Activated CD8-positive, alpha-beta memory T cell treated with anti-CD3 and anti-CD28 coated beads, Interleukin-2, amount 10 ng/mL, durations not matched to agents 7 days and 5 days (primary cell): ENCODE results near the gene CPD. TPM values are rescaled to one million over a fixed set of nuclear protein-coding genes. Genes with fewer than 3 reads are reported as not detected.

Experiments used
- ATAC-seq: fragments of 150-1000 bp; cut with Tn5 transposase; one replicate; pipeline ENCODE4 v1.10.0; 2021; ENCODE audit warnings: moderate library complexity
- CTCF ChIA-PET: fragments of 350-600 bp; sonication (Branson Sonifier 250); formaldehyde crosslinking; loops from one replicate; lab custom pipeline; 2021; ENCODE audit warnings: antibody characterized with exemption; lab: Charles Lee
- DNase-seq: peaks from one replicate; pipeline ENCODE4 v3.0.0-alpha.2; 2020
- H3K27ac Mint-ChIP-seq: one replicate; pipeline ENCODE4 v1.8.0; 2021; ENCODE audit warnings: mild to moderate bottlenecking, mixed read lengths
- H3K27me3 Mint-ChIP-seq: one replicate; pipeline ENCODE4 v1.8.0; 2021; ENCODE audit warnings: mixed read lengths
- H3K36me3 Mint-ChIP-seq: one replicate; pipeline ENCODE4 v1.8.0; 2021; ENCODE audit warnings: mild to moderate bottlenecking, mixed read lengths
- H3K4me1 Mint-ChIP-seq: one replicate; pipeline ENCODE4 v1.8.0; 2021; ENCODE audit warnings: mixed read lengths
- H3K4me3 Mint-ChIP-seq: one replicate; pipeline ENCODE4 v1.8.0; 2021; ENCODE audit warnings: mild to moderate bottlenecking, moderate library complexity, mixed read lengths
- H3K9me3 Mint-ChIP-seq: one replicate; pipeline ENCODE4 v1.8.0; 2022; ENCODE audit warnings: low read depth, mixed read lengths
- total RNA-seq, 2 experiments: library from RNA; stranded (reverse); gene quantifications; one replicate each; pipeline ENCODE4 v1.2.3, GENCODE V29; 2021

The CPD gene
- total RNA-seq, 2 experiments from 2014 or later, result 19.9 to 25.6 TPM

DNA sequence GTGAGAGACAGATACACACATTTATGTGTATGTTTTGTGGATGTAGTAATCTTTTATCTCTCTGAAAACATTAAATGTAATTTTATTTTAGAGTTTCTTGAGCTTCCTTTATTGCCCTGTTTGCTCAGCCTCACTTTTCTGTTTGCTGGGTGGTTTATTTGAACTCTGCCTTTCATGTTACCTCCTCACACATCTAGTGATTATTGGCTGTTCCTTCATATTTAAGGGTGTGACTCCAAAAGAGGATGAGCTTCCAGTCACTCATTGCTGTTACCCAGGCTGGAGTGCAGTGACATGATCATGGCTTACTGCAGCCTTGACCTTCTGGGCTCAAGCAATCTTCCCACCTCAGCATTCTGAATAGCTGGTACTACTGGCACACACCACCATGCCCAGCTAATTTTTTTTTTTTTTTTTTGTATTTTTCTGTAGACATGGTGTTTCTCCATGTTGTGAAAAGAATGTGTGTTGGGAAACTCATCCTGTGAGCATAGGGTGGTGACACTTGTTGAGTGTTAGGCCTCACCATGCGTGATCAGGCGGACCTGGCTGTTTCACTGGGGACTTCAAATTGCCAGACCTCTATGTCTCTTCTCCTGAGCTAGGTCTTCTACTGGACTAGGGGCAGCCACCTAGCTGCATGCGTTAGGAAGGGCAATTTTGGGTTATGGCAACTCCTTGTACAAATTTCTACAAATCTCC, 136.3 kb downstream of the CPD start:
- Mint-ChIP-seq H3K36me3 (peaks cover 26% of the 10 kb centered on the region), H3K4me1 (peaks cover 7% of the 10 kb centered on the region), H3K9me3 (no peaks in the 10 kb centered on the region), H3K27me3 (no peaks in the 10 kb centered on the region), H3K27ac (no peak overlapping the region), H3K4me3 (no peak overlapping the region)
- ATAC-seq, result no peak
- no peak for DNase-seq
- CTCF ChIA-PET, result no interaction called here

DNA sequence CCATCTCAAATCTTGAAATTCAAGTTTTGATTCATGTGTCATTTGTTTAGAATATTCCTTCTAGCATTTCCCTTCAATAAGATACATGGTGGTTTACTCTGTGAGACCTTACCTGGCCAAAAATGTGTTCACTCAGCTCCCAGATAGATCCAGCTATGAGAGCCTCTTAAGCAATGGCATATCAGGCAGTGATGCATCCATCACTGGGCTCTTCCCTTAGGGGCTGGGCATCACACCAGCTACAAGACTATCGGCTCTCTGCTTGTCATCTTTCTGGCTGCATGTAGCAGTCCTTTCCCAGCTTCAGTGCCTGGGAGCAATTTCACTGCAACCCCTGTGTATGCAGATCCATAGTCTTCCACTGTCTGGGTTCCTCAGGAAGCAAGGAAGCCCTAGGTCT, 139.1 kb downstream of the CPD start:
- H3K9me3 Mint-ChIP-seq, result no peaks in the 10 kb centered on the region
- H3K4me1 Mint-ChIP-seq, result peaks cover 10% of the 10 kb centered on the region

DNA sequence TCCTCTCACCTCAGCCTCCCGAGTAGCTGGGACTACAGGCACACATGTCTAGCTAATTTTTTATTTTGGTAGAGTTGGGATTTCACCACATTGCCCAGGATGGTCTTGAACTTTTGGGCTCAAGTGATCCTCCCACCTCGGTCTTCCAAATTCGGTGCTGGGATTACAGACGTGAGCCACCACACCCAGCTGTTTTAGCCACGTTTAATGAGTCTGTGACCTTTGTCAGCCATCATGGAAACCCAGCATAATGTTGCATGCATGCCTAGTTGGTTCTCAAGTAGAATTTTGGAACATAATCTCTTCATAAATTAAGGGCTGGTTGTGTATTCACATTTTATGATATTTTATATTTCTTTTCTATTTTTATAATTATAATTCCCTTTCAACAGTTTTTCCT, 140.4 kb downstream of the CPD start:
- DNase-seq (no peak), ATAC-seq (no peak)
- Mint-ChIP-seq H3K27me3 (no peaks in the 10 kb centered on the region), H3K4me3 (no peak overlapping the region), H3K27ac (no peak overlapping the region), H3K36me3 (peaks cover 37% of the 10 kb centered on the region), H3K9me3 (no peaks in the 10 kb centered on the region), H3K4me1 (peaks cover 10% of the 10 kb centered on the region)
- CTCF ChIA-PET, result interaction anchor here (0.6 kb wide), 3 partner anchors 124 to 1631 kb away, joined by 3 to 4 read pairs (median 3); no protein-coding TSS in a partner anchor

More for the DNA sequence above, 139.1 kb downstream of the CPD start:
- Mint-ChIP-seq H3K27me3 (no peaks in the 10 kb centered on the region), H3K36me3 (peaks cover 42% of the 10 kb centered on the region), H3K4me3 (no peak overlapping the region), H3K27ac (no peak overlapping the region)
- CTCF ChIA-PET, result no interaction called here
- ATAC-seq, result no peak
- no peak for DNase-seq

Other genes starting within 250 kb of the CPD start
- under 1 TPM in 1 of 2 experiments, not detected in 1; 0.12 TPM for gene SLC6A4, start 143.2 kb upstream of the CPD start, total RNA-seq
- gene BLMH, start 87.0 kb upstream of the CPD start, total RNA-seq, result 10 to 100 TPM; 68.0 to 70.5 TPM
- not detected for gene TMIGD1, start 44.9 kb upstream of the CPD start, total RNA-seq
- 10 to 100 TPM; 45.3 to 49.3 TPM for gene GOSR1, start 98.5 kb downstream of the CPD start, total RNA-seq